PFSK-1 (cell line): ENCODE results near the gene MYH6.

Experiments used
- POLR2AphosphoS5 ChIP-seq: IDR thresholded peaks from 2 replicates; pipeline ENCODE4 v1.6.1; 2012; ENCODE audit warnings: low read depth, mild to moderate bottlenecking, control low read depth, low read length, moderate library complexity
- REST ChIP-seq, 2 experiments: IDR thresholded peaks; 2 replicates each; pipeline versions ENCODE4 v1.6.1 to v1.8.0; 2011 to 2012; ENCODE audit warnings: low read depth in 2 of 2, low read length in 2 of 2, control low read depth in 1 of 2, inconsistent platforms in 1 of 2, mild to moderate bottlenecking in 1 of 2, moderate library complexity in 1 of 2; ENCODE audit not compliant: insufficient read depth in 1 of 2
- TAF1 ChIP-seq: IDR thresholded peaks from 2 replicates; pipeline ENCODE4 v1.6.1; 2012; ENCODE audit warnings: low read length, control low read depth, borderline replicate concordance; ENCODE audit not compliant: insufficient read depth

- TF ChIP-seq TAF1, result no peak
- no peak for TF ChIP-seq POLR2AphosphoS5
- TF ChIP-seq REST (IDR thresholded peaks at IDR 0.05; ENCODE audit: insufficient read depth in 1 of 2, low read depth in 2 of 2, low read length in 2 of 2), result no peak
Measured at GRCh38 chr14:23387916-23388882, 19.9 kb downstream of the MYH6 start.
